Liver (tissue), 9 donors: ENCODE measurements around the gene TTC28. TPM values are rescaled to one million over a fixed set of nuclear protein-coding genes. Genes with fewer than 3 reads are reported as not detected.

ENCODE experiments used
- DNase-seq: peaks from one replicate; pipeline ENCODE4 v3.0.0-alpha.2; 2017; ENCODE audit warnings: low spot score
- H3K27ac ChIP-seq, 2 donors: one replicate each; pipeline ENCODE4 v1.7.0; 2013; ENCODE audit warnings: inconsistent platforms in 2 of 2, low read length in 2 of 2, control low read depth in 1 of 2, low read depth in 1 of 2, mild to moderate bottlenecking in 1 of 2
- H3K27me3 ChIP-seq, 4 donors: one replicate each; pipeline versions ENCODE4 v1.6.1 to v1.7.0; 2013; ENCODE audit warnings: low read length in 3 of 4, inconsistent platforms in 1 of 4, mild to moderate bottlenecking in 1 of 4, moderate library complexity in 1 of 4; ENCODE audit not compliant: control insufficient read depth in 4 of 4, insufficient read depth in 4 of 4
- H3K36me3 ChIP-seq, 4 donors: one replicate each; pipeline versions ENCODE4 v1.6.1 to v1.7.0; 2013; ENCODE audit warnings: low read length in 3 of 4, mild to moderate bottlenecking in 3 of 4, low read depth in 1 of 4, moderate library complexity in 1 of 4; ENCODE audit not compliant: control insufficient read depth in 4 of 4, insufficient read depth in 3 of 4
- H3K4me1 ChIP-seq, 4 donors: one replicate each; pipeline versions ENCODE4 v1.6.1 to v1.7.0; 2013; ENCODE audit warnings: low read length in 3 of 4, mild to moderate bottlenecking in 3 of 4, moderate library complexity in 1 of 4; ENCODE audit not compliant: control insufficient read depth in 4 of 4, insufficient read depth in 4 of 4
- H3K4me3 ChIP-seq, 3 donors: one replicate each; pipeline versions ENCODE4 v1.6.1 to v1.7.0; 2013; ENCODE audit warnings: low read length in 3 of 3, control low read depth in 1 of 3, low read depth in 1 of 3, mild to moderate bottlenecking in 1 of 3
- H3K9ac ChIP-seq, 2 donors: one replicate each; pipeline ENCODE4 v1.7.0; 2013; ENCODE audit warnings: low read length in 2 of 2, mild to moderate bottlenecking in 2 of 2, moderate library complexity in 2 of 2, control low read depth in 1 of 2, low read depth in 1 of 2
- H3K9me3 ChIP-seq, 4 donors: one replicate each; pipeline versions ENCODE4 v1.6.1 to v1.7.0; 2013; ENCODE audit warnings: low read length in 3 of 4; ENCODE audit not compliant: control insufficient read depth in 4 of 4
- CTCF ChIP-seq: fragments of 150-350 bp; IDR thresholded peaks from 2 replicates; pipeline ENCODE4 v1.5.1; 2017; ENCODE audit warnings: improper control_type of control experiment, low read depth, low read length; ENCODE audit not compliant: missing input control
- EGR1 ChIP-seq, 2 donors: IDR thresholded peaks; 2 replicates each; pipeline ENCODE4 v1.6.1; 2016 to 2018; ENCODE audit warnings: antibody characterized with exemption in 2 of 2, low read depth in 2 of 2
- FOXA1 ChIP-seq: IDR thresholded peaks from 2 replicates; pipeline ENCODE4 v1.6.1; 2016; ENCODE audit warnings: antibody characterized with exemption
- FOXA2 ChIP-seq: IDR thresholded peaks from 2 replicates; pipeline ENCODE4 v1.6.1; 2016; ENCODE audit warnings: antibody characterized with exemption
- GABPA ChIP-seq, 2 donors: IDR thresholded peaks in 1 of 2; conservative IDR thresholded peaks in 1 of 2; 2 replicates each; pipeline ENCODE4 v1.6.1; 2016; ENCODE audit warnings: antibody characterized with exemption in 2 of 2, mild to moderate bottlenecking in 1 of 2, moderate library complexity in 1 of 2
- HNF4A ChIP-seq, 2 donors: conservative IDR thresholded peaks; 2 replicates each; pipeline ENCODE4 v1.6.1; 2016; ENCODE audit warnings: antibody characterized with exemption in 2 of 2, mild to moderate bottlenecking in 2 of 2
- HNF4G ChIP-seq: IDR thresholded peaks from 2 replicates; pipeline ENCODE4 v1.6.1; 2016; ENCODE audit warnings: antibody characterized with exemption
- JUND ChIP-seq, 2 donors: IDR thresholded peaks; 2 replicates each; pipeline ENCODE4 v1.6.1; 2016; ENCODE audit warnings: antibody characterized with exemption in 2 of 2
- MAX ChIP-seq: IDR thresholded peaks from 2 replicates; pipeline ENCODE4 v1.6.1; 2016; ENCODE audit warnings: antibody characterized with exemption
- NR2F2 ChIP-seq: IDR thresholded peaks from 2 replicates; pipeline ENCODE4 v1.6.1; 2016; ENCODE audit warnings: antibody characterized with exemption
- RAD21 ChIP-seq, 2 donors: IDR thresholded peaks; 2 replicates each; pipeline ENCODE4 v1.6.1; 2016; ENCODE audit warnings: antibody characterized with exemption in 2 of 2, mild to moderate bottlenecking in 2 of 2
- RXRA ChIP-seq, 2 donors: IDR thresholded peaks; 2 replicates each; pipeline ENCODE4 v1.6.1; 2017 to 2018; ENCODE audit warnings: antibody characterized with exemption in 2 of 2, mild to moderate bottlenecking in 1 of 2
- SP1 ChIP-seq: IDR thresholded peaks from 2 replicates; pipeline ENCODE4 v1.6.1; 2018; ENCODE audit warnings: antibody characterized with exemption, mild to moderate bottlenecking
- TAF1 ChIP-seq: conservative IDR thresholded peaks from 2 replicates; pipeline ENCODE4 v1.6.1; 2016; ENCODE audit warnings: antibody characterized with exemption, mild to moderate bottlenecking
- WGBS: extraction: QIAGEN DNeasy Blood & Tissue Kit; methylation state at CpG from one replicate; pipeline ENCODE4 v1.1.7; 2013; 5-methylcytosine and 5-hydroxymethylcytosine counted together
- polyA plus RNA-seq, 2 donors: library from polyadenylated mRNA; stranded (reverse) in 1 of 2; unstranded in 1 of 2; fragments of 200-250 nt in 1 of 2; fragments of >200 nt in 1 of 2; fragmentation: Nextera tagmentation in 1 of 2; extraction: Ambion mirVana in 1 of 2; gene quantifications; one replicate each; pipeline versions ENCODE4 v1.2.1 to v1.2.3, GENCODE V29; 2013 to 2015
- total RNA-seq, 2 donors: library from RNA; depleted of rRNA; stranded (reverse); fragments of >200 nt; gene quantifications; one replicate each; pipeline ENCODE4 v1.2.3, GENCODE V29; 2014
- TF ChIP-seq, protein P1 (sequence below): IDR thresholded peaks from 2 replicates; pipeline ENCODE4 v1.6.1; 2016; ENCODE audit warnings: antibody characterized with exemption
- TF ChIP-seq, protein P2 (sequence below): IDR thresholded peaks from 2 replicates; pipeline ENCODE4 v1.6.1; 2016; ENCODE audit warnings: antibody characterized with exemption
- TF ChIP-seq, protein P3 (sequence below): IDR thresholded peaks from 2 replicates; pipeline ENCODE4 v1.6.1; 2016; ENCODE audit warnings: antibody characterized with exemption, mild to moderate bottlenecking
- donor health status: healthy.
- donor health status: healthy.
- donor health status: healthy.
- donor health status: healthy.
- donor health status: healthy.

Gene TTC28
- total and polyA plus RNA-seq, 4 donors = 4.2 to 19.4 (median 5.9) TPM

- no peak for DNase-seq
- no peak for TF ChIP-seq FOXA1
- no peak for TF ChIP-seq MAX
- TF ChIP-seq, protein P1, sequence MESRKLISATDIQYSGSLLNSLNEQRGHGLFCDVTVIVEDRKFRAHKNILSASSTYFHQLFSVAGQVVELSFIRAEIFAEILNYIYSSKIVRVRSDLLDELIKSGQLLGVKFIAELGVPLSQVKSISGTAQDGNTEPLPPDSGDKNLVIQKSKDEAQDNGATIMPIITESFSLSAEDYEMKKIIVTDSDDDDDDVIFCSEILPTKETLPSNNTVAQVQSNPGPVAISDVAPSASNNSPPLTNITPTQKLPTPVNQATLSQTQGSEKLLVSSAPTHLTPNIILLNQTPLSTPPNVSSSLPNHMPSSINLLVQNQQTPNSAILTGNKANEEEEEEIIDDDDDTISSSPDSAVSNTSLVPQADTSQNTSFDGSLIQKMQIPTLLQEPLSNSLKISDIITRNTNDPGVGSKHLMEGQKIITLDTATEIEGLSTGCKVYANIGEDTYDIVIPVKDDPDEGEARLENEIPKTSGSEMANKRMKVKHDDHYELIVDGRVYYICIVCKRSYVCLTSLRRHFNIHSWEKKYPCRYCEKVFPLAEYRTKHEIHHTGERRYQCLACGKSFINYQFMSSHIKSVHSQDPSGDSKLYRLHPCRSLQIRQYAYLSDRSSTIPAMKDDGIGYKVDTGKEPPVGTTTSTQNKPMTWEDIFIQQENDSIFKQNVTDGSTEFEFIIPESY = no peak
- TF ChIP-seq SP1 = no peak
- TF ChIP-seq JUND (IDR thresholded peaks at IDR 0.05) = no peak
- no peak for TF ChIP-seq GABPA (IDR thresholded peaks at IDR 0.05 in 1 of 2, conservative IDR thresholded peaks at IDR 0.05 in 1 of 2)
- TF ChIP-seq EGR1 (IDR thresholded peaks at IDR 0.05; ENCODE audit: low read depth in 2 of 2) = no peak
- no peak for TF ChIP-seq RXRA (IDR thresholded peaks at IDR 0.05)
- TF ChIP-seq HNF4A (conservative IDR thresholded peaks at IDR 0.05) = no peak
- no peak for TF ChIP-seq CTCF
- no peak for TF ChIP-seq RAD21 (IDR thresholded peaks at IDR 0.05)
- no peak for TF ChIP-seq HNF4G
- no peak for TF ChIP-seq NR2F2
- no peak for TF ChIP-seq FOXA2
- TF ChIP-seq, protein P2, sequence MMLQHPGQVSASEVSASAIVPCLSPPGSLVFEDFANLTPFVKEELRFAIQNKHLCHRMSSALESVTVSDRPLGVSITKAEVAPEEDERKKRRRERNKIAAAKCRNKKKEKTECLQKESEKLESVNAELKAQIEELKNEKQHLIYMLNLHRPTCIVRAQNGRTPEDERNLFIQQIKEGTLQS = no peak
- TF ChIP-seq TAF1 = no peak
- TF ChIP-seq, protein P3, sequence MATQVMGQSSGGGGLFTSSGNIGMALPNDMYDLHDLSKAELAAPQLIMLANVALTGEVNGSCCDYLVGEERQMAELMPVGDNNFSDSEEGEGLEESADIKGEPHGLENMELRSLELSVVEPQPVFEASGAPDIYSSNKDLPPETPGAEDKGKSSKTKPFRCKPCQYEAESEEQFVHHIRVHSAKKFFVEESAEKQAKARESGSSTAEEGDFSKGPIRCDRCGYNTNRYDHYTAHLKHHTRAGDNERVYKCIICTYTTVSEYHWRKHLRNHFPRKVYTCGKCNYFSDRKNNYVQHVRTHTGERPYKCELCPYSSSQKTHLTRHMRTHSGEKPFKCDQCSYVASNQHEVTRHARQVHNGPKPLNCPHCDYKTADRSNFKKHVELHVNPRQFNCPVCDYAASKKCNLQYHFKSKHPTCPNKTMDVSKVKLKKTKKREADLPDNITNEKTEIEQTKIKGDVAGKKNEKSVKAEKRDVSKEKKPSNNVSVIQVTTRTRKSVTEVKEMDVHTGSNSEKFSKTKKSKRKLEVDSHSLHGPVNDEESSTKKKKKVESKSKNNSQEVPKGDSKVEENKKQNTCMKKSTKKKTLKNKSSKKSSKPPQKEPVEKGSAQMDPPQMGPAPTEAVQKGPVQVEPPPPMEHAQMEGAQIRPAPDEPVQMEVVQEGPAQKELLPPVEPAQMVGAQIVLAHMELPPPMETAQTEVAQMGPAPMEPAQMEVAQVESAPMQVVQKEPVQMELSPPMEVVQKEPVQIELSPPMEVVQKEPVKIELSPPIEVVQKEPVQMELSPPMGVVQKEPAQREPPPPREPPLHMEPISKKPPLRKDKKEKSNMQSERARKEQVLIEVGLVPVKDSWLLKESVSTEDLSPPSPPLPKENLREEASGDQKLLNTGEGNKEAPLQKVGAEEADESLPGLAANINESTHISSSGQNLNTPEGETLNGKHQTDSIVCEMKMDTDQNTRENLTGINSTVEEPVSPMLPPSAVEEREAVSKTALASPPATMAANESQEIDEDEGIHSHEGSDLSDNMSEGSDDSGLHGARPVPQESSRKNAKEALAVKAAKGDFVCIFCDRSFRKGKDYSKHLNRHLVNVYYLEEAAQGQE = no peak
- H3K27me3 ChIP-seq = no peaks in the 10 kb centered on the region
- H3K36me3 ChIP-seq = no peaks in the 10 kb centered on the region
- no peaks in the 10 kb centered on the region for H3K4me1 ChIP-seq
- no peak overlapping the region for H3K27ac ChIP-seq
- no peaks in the 10 kb centered on the region for H3K9me3 ChIP-seq
- no peak overlapping the region for H3K9ac ChIP-seq
- no peak overlapping the region for H3K4me3 ChIP-seq
- 67% methylated on average over 4 of the region's 4 CpGs for WGBS
Measured at GRCh38 chr22:28172892-28173670, 506.6 kb downstream of the TTC28 start.
